Measurements from ENCODE around the gene PDCD5.
A peak's percentile ranks its signal among the peaks of the same experiment; 100 is the strongest.
"Not testable (repeated sequence)": the region's sequence is repeated elsewhere in the genome, so short reads cannot be mapped to it uniquely, and the experiment has no call there.

PDCD5 gene

GRCh38 chr19:32580901-32581704 lies at the start of gene PDCD5:
PDCD5 (plus strand) TSS chr19:32581190; CDS start chr19:32581262, 72 bp downstream.
- peak; percentile 96 for DNase-seq

GRCh38 chr19:32532233-32532632 lies 48.8 kb upstream of the PDCD5 start:
- DNase-seq, result no peak

- no peak for DNase-seq
These were observed 43.4 kb upstream of the PDCD5 start for GRCh38 chr19:32537580-32537979.

GRCh38 chr19:32539240-32539916 lies 41.6 kb upstream of the PDCD5 start:
- DNase-seq, result no peak

- no peak for DNase-seq
These were observed 40.4 kb upstream of the PDCD5 start for GRCh38 chr19:32540621-32541020.

- not testable (repeated sequence) for DNase-seq
These were observed 39.6 kb upstream of the PDCD5 start for GRCh38 chr19:32541376-32541775.

- no peak for DNase-seq
These were observed 38.4 kb upstream of the PDCD5 start for GRCh38 chr19:32542477-32543108.

GRCh38 chr19:32543115-32543900 lies 37.7 kb upstream of the PDCD5 start:
- no peak for DNase-seq

GRCh38 chr19:32544917-32545316 lies 36.1 kb upstream of the PDCD5 start:
- DNase-seq, result no peak

GRCh38 chr19:32550666-32551065 lies 30.3 kb upstream of the PDCD5 start:
- DNase-seq, result no peak

- DNase-seq, result no peak
These were observed 25.2 kb upstream of the PDCD5 start for GRCh38 chr19:32555786-32556185.

- DNase-seq, result no peak
These were observed 22.3 kb upstream of the PDCD5 start for GRCh38 chr19:32558607-32559228.

GRCh38 chr19:32563761-32564160 lies 17.2 kb upstream of the PDCD5 start:
- DNase-seq, result no peak

GRCh38 chr19:32566246-32566830 lies 14.7 kb upstream of the PDCD5 start:
- no peak for DNase-seq

GRCh38 chr19:32567486-32567885 lies 13.5 kb upstream of the PDCD5 start:
- no peak for DNase-seq

GRCh38 chr19:32570081-32570785 lies 10.8 kb upstream of the PDCD5 start:
- peak; percentile 46 for DNase-seq

- DNase-seq, result not testable (repeated sequence)
These were observed 9.4 kb upstream of the PDCD5 start for GRCh38 chr19:32571471-32572075.

- not testable (repeated sequence) for DNase-seq
These were observed 8.1 kb upstream of the PDCD5 start for GRCh38 chr19:32572700-32573491.

GRCh38 chr19:32573492-32573794 lies 7.5 kb upstream of the PDCD5 start:
- no peak for DNase-seq

- no peak for DNase-seq
These were observed 4.2 kb upstream of the PDCD5 start for GRCh38 chr19:32576790-32577189.

Measured in stimulated activated CD4-positive, alpha-beta T cell treated with anti-CD3 and anti-CD28 coated beads, Interleukin-4, amount 100 ng/mL, for 24 hours (primary cell).